ELR (cell line): ENCODE data around the gene PSAP.
A peak's percentile ranks its signal among the peaks of the same experiment; 100 is the strongest.

ENCODE experiments used
- DNase-seq: peaks from one replicate; pipeline ENCODE4 v3.0.0-alpha.2; 2015; ENCODE audit warnings: low read depth

Gene PSAP

GRCh38 chr10:71807557-71808510, 43.2 kb downstream of the PSAP start:
- no peak for DNase-seq

GRCh38 chr10:71806704-71807556, 44.1 kb downstream of the PSAP start:
- DNase-seq: no peak

GRCh38 chr10:71805776-71806703, 45.0 kb downstream of the PSAP start:
- DNase-seq: no peak

GRCh38 chr10:71804077-71804476, 47.0 kb downstream of the PSAP start:
- DNase-seq: no peak

- DNase-seq: no peak
Observed at GRCh38 chr10:71802715-71803488, 48.1 kb downstream of the PSAP start.

- no peak for DNase-seq
Observed at GRCh38 chr10:71802235-71802634, 48.8 kb downstream of the PSAP start.

- DNase-seq: no peak
Observed at GRCh38 chr10:71801361-71801760, 49.7 kb downstream of the PSAP start.

- DNase-seq: no peak
Observed at GRCh38 chr10:71799608-71800453, 51.2 kb downstream of the PSAP start.

- DNase-seq: no peak
Observed at GRCh38 chr10:71799112-71799511, 51.9 kb downstream of the PSAP start.

GRCh38 chr10:71798308-71798624, 52.8 kb downstream of the PSAP start:
- no peak for DNase-seq

- no peak for DNase-seq
Observed at GRCh38 chr10:71797533-71798307, 53.3 kb downstream of the PSAP start.

GRCh38 chr10:71796749-71797405, 54.2 kb downstream of the PSAP start:
- DNase-seq: no peak

- peak; percentile 34 for DNase-seq
Observed at GRCh38 chr10:71795248-71795647, 55.8 kb downstream of the PSAP start.

GRCh38 chr10:71790749-71791440, 60.2 kb downstream of the PSAP start:
- no peak for DNase-seq

GRCh38 chr10:71789871-71790270, 61.2 kb downstream of the PSAP start:
- DNase-seq: no peak

- DNase-seq: no peak
Observed at GRCh38 chr10:71788954-71789353, 62.1 kb downstream of the PSAP start.

- no peak for DNase-seq
Observed at GRCh38 chr10:71784679-71785272, 66.3 kb downstream of the PSAP start.
